Stimulated activated CD8-positive, alpha-beta memory T cell treated with anti-CD3 and anti-CD28 coated beads, Interleukin-12 subunit alpha, Interleukin-12 subunit beta, amount 100 ng/mL, for 4 hours (primary cell): ENCODE results near the gene POU1F1.
"Not testable (repeated sequence)": the region's sequence is repeated elsewhere in the genome, so short reads cannot be mapped to it uniquely, and the experiment has no call there.

Source experiments
- DNase-seq: peaks from one replicate; pipeline ENCODE4 v3.0.0-alpha.2; 2020; ENCODE audit warnings: low read depth

Gene POU1F1

GRCh38 chr3:87250009-87250408 lies 26.4 kb downstream of the POU1F1 start:
- DNase-seq: no peak

- no peak for DNase-seq
These were observed 27.6 kb downstream of the POU1F1 start for GRCh38 chr3:87248831-87249230.

GRCh38 chr3:87248231-87248630 lies 28.2 kb downstream of the POU1F1 start:
- not testable (repeated sequence) for DNase-seq

- DNase-seq: no peak
These were observed 29.0 kb downstream of the POU1F1 start for GRCh38 chr3:87247430-87247773.

GRCh38 chr3:87246662-87247429 lies 29.5 kb downstream of the POU1F1 start:
- DNase-seq: no peak

GRCh38 chr3:87236093-87236492 lies 40.3 kb downstream of the POU1F1 start:
- no peak for DNase-seq

- no peak for DNase-seq
These were observed 42.6 kb downstream of the POU1F1 start for GRCh38 chr3:87233805-87234204.

- no peak for DNase-seq
These were observed 47.3 kb downstream of the POU1F1 start for GRCh38 chr3:87229113-87229512.

- no peak for DNase-seq
These were observed 48.1 kb downstream of the POU1F1 start for GRCh38 chr3:87228316-87228715.

GRCh38 chr3:87227835-87228144 lies 48.6 kb downstream of the POU1F1 start:
- DNase-seq: no peak

- peak; percentile 84 for DNase-seq
These were observed 49.1 kb downstream of the POU1F1 start, which contains the start of gene CHMP2B for GRCh38 chr3:87227104-87227834. Gene CHMP2B (plus strand): TSS chr3:87227309. CDS start chr3:87227523, 214 bp downstream.

GRCh38 chr3:87225659-87226058 lies 50.7 kb downstream of the POU1F1 start:
- no peak for DNase-seq

GRCh38 chr3:87219611-87220010 lies 56.8 kb downstream of the POU1F1 start:
- DNase-seq: no peak

- DNase-seq: no peak
These were observed 57.8 kb downstream of the POU1F1 start for GRCh38 chr3:87218560-87218959.
